NCI-H1417 treated with DMSO at 0.1 percent for 48 hours (cell line): ENCODE data around the gene CYLD.

Source experiments
- DNase-seq: peaks from one replicate; lab custom pipeline; 2025; lab: John Stamatoyannopoulos, UW

CYLD gene

GRCh38 chr16:50711862-50712559 is 29.9 kb upstream of the CYLD start:
- DNase-seq, result no peak

GRCh38 chr16:50712560-50712898 is 29.4 kb upstream of the CYLD start:
- no peak for DNase-seq

DNA sequence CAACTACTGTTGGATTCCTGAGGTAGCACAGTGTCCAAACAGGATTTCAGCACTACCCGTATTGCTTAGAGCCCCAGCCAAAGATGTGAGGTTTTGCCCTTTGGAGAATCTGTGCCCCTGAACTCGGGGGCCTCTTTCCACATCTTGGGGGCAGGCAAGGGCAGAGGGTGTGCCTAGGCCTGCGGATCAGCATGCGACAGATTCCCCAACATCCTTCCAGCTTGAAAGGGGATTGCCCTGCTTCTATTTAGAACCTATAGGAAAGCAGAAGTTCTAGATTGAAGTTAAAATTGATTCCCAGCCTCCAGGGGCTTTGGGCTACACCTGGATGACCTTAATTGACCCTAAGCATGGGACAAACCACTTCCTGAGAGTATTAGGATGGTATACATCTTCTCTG is 28.9 kb upstream of the CYLD start:
- no peak for DNase-seq

- DNase-seq, result no peak
These were observed 24.8 kb upstream of the CYLD start for GRCh38 chr16:50717091-50717490.

GRCh38 chr16:50717494-50717893 is 24.4 kb upstream of the CYLD start:
- no peak for DNase-seq

DNA sequence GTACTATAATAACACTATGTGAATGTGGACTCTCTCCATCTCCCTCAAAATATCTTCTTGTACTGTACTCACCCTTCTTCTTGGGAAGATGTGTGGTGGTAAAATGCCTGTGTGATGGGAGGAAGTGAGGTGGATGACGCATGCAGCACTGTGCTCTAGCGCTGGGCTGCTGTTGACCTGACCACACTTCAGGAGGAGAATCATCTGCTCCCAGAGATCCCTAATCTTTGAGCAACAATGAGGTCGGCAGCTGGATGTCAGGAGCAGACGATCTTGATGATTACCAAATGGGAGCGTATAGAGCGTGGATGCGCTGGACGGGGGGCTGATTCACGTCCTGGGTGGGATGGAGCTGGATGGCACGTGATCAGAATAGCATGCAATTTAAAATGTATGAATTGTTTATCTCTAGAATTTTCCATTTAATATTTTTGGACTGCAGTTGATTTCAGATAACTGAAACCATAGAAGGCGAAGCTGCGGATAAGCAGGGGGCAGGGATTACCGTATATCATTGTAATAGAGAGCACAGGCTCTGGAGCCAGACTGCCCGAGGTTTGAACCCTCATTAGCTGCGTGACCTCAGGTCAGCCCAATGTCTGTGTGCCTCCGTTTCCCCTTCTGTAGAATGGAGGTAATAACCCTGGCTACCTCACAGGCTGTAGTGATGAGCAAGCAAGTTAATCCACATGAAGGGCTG is 23.7 kb upstream of the CYLD start:
- DNase-seq, result no peak

DNA sequence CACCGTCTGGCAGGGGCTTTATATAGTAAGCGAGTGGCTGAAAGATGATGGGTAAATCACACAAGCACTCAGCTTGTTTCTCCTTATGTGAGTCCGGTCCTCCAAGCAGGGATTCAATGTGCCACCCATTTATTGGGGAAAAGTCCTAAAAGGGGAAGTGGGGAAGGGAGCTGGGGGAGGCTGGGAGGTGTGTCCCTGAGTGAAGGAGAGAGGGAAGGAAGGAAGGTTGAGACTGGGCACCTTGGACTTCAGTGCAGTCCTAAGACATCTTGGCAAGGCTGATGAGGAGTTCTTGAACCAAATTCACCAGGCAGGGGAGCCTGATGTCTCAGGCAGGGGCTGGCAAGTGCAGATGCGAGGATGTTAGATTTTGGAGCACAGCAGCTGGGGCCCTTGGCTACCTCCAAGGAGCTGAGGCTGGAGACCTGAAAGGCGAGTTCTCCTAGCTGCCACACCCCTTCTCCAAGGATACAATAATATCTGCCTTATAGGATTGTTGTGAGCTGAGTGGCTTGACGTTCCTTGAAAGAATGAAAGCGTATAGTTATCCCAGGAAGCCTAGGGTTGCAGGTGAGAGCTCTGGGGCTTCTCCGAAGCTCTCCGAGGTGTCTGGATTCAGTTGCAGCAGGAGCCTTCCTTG is 23.0 kb upstream of the CYLD start:
- no peak for DNase-seq

DNA sequence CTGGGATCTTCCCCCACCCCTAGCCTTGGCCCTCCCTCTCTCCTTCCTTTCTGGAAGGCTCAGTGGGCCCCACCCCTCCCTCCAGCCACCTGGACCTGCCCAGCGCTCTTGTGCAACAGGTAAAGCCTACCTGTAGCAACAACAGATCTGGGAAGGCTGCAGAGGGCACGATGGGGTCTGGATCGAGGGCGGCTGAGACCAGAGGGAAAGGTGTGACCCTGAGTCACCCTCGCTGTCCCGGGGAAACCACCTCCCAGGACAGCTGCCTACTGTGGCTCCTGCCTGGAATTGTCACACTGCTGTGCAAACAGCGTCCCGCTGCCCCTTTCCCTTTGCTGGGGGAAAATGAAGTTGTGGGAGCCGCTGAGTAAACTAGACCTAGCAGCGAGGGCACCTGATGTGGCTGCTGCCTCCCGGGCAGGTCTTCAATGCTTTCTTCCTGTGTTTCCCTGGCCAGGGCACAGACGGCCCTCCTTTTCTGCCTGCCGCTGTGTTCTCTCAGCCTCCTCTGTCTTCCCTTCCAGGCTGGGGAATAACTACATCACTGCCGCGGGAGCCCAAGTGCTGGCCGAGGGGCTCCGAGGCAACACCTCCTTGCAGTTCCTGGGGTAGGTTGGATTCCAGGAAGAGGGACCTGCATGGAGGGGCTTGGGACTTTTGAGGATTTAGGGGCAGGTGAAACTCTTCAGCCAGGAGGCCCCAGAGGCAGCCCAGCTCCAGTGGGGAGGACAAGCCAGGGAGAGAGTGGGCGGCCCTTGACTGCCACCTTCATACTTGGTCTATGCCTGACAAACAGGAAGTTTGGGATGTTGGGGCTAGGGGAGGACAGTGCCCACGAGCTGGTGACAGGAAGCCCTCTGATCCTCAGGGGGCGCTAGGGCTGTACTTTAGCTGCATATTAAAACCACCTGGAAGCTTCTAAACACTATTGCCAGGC is 22.2 kb upstream of the CYLD start:
- DNase-seq, result no peak

- DNase-seq, result no peak
These were observed 20.1 kb upstream of the CYLD start for GRCh38 chr16:50721549-50722404.

DNA sequence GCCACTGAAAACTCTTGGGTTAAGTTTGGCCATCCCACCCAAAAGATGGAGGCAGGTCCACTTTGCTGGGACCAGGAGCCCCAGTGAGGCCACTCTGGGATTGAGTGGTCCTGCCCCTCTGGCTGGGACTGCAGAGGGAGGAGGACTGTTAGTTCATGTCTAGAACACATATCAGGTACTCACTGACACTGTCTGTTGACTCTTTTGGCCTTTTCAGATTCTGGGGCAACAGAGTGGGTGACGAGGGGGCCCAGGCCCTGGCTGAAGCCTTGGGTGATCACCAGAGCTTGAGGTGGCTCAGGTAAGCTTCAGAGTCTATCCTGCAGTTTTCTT is 19.5 kb upstream of the CYLD start:
- DNase-seq, result no peak

- no peak for DNase-seq
These were observed 18.9 kb upstream of the CYLD start for GRCh38 chr16:50722960-50723359.

GRCh38 chr16:50724306-50724705 is 17.6 kb upstream of the CYLD start:
- DNase-seq, result no peak

DNA sequence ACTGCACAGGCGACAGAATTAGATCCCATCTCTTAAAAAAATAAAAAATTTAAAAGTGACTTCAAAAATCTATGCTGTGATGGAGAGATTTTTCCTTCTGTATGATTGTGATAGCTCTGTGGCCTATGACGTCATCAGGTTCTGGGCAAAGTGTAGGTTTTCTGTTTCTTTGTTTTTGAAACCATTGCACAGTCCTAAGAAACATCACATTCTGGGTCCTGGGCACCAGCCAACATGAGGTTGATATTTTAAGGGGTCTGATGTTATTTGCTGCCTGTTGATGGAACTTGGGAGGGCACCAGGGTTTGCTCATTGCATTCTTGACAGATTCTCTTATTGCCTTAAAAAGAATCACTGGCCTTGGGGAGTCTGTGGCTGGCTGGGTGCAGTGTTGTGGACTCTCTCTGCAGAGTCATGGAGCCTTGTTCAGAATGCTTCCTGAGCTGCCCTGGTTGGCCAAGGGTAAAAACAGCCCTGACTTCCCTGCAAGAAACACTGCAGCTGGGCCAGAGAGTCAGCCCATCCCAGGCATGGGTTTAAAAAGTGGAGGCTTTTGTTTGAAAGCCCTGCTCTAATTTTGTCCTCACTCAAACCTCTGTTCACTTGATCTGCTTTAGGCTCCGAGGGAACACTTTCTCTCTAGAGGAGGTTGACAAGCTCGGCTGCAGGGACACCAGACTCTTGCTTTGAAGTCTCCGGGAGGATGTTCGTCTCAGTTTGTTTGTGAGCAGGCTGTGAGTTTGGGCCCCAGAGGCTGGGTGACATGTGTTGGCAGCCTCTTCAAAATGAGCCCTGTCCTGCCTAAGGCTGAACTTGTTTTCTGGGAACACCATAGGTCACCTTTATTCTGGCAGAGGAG is 10.5 kb upstream of the CYLD start:
- no peak for DNase-seq

DNA sequence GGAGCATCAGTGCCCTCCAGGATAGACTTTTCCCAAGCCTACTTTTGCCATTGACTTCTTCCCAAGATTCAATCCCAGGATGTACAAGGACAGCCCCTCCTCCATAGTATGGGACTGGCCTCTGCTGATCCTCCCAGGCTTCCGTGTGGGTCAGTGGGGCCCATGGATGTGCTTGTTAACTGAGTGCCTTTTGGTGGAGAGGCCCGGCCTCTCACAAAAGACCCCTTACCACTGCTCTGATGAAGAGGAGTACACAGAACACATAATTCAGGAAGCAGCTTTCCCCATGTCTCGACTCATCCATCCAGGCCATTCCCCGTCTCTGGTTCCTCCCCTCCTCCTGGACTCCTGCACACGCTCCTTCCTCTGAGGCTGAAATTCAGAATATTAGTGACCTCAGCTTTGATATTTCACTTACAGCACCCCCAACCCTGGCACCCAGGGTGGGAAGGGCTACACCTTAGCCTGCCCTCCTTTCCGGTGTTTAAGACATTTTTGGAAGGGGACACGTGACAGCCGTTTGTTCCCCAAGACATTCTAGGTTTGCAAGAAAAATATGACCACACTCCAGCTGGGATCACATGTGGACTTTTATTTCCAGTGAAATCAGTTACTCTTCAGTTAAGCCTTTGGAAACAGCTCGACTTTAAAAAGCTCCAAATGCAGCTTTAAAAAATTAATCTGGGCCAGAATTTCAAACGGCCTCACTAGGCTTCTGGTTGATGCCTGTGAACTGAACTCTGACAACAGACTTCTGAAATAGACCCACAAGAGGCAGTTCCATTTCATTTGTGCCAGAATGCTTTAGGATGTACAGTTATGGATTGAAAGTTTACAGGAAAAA is 9.7 kb upstream of the CYLD start:
- no peak for DNase-seq

DNA sequence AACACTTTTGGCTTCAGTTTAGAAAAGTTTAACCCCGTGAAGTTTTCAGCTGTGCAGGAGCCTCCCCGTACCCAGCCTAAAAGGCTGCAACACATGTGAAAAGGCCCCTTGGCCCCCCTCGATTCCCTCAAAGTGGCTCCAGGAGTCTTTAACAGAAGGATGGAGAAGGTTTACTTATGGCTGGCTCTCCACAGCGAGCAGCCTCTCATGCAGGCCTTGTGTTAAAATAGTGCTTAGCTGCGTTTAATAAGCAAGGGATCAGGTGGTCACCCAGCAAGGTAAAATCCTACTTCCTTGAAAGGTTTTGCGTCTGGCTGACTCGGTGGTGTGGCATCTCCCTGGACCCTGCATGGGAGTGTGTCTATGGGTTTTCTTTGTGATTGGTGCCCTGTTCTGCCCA is 8.4 kb upstream of the CYLD start:
- no peak for DNase-seq

GRCh38 chr16:50735629-50736122 is 6.2 kb upstream of the CYLD start:
- no peak for DNase-seq

DNA sequence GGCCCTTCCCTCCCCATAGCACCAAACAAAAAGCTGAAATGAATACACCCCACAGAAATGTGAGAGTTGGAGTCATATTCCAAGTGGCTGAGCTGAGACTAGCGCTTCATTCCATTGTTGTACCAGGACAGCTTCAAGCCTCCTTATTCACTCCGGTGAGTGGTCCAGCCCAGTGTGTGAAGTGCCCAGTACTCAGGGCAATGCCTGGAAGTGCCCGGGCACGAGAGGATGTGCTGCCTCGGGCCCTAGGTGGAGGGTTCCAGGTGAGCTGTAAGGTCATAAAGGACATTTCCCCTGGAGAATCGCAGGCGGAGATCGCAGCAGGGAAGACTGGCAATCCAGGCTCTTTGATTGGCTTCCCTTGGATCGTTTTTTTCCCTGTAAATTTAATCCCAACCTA is 5.4 kb upstream of the CYLD start:
- DNase-seq, result no peak

GRCh38 chr16:50737420-50737959 is 4.4 kb upstream of the CYLD start:
- DNase-seq, result no peak

DNA sequence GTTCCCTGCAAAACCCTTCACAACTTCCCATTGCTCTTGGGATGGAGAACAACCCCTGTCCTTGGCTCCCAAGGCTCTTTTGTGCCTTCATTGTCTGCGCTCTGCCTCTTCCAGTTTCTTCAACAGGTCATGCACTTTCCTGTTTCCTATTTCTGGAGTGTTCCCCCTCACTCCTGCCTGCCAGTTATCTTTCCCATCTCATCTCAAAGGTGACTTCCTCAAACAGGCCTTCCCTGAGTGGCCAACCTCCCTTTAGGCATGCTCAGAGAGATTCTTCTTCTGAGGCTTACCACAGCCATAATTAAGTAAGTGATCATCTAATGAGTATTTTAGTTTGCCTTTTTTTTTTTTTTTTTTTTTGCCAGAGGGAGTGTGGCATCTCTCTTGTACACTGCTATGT is 2.9 kb upstream of the CYLD start:
- DNase-seq, result no peak
